ENCODE data around the gene SHH. TPM values are rescaled to one million over a fixed set of nuclear protein-coding genes. Genes with fewer than 3 reads are reported as not detected.

SHH gene
- total RNA-seq, 5 donors from 2014 or later (not counting 1 experiment from before 2014, with no cell fraction given), result 0.06 TPM; not detected in 4

DNA sequence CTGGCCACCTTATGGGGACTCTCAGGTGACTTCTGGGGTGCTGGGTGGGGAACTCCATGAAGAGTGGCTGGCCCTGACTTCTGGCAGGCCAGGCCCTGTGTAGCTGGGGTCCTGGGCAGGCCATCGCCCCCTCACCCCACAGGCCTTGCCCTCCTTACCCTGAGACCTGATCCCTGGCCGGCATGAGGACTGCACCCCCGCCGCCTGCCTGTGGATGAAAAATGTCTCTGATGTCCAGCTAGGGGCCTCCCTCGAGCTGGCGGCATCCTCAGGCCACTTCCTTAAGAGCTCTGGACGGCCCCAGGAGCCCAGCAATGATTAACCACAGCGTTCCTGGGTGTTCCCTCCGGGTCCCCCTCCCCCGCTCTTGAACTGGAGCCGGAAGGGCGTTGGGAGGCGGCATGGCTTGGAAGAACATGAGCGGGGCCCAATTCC is 31.8 kb upstream of the SHH start:
- DNase-seq (no peak), ATAC-seq (replicated peaks in 1 of 4) (no peak)
- Mint-ChIP-seq H3K27ac (no peak overlapping the region), H3K4me3 (no peak overlapping the region), H3K27me3 (peaks cover 12 to 14% of the 10 kb centered on the region in 2 donors), H3K36me3 (no peaks in the 10 kb centered on the region), H3K4me1 (no peaks in the 10 kb centered on the region), H3K9me3 (no peaks in the 10 kb centered on the region)
- no peak overlapping the region for H3K4me3 ChIP-seq (ENCODE audit: control insufficient read depth in 1 of 2, extremely low read depth in 1 of 2, low read length in 1 of 2)
- peaks cover 0 to 29% of the 10 kb centered on the region in 2 experiments for H3K27me3 ChIP-seq (replicated peaks in 1 of 2; ENCODE audit: control insufficient read depth in 2 of 2, extremely low read depth in 1 of 2, insufficient read depth in 2 of 2, low read length in 1 of 2)
- H3K9me3 ChIP-seq, result no peaks in the 10 kb centered on the region
- WGBS (ENCODE audit: insufficient coverage), result 66% methylated on average over 13 of the region's 14 CpGs
- ChIA-PET CTCF (interaction anchor here in 1 of 2 donors (0.6 kb wide), 1 partner anchor 665 kb away, joined by 4 read pairs; no protein-coding TSS in a partner anchor), POLR2A (no interaction called here)
- H3K27ac ChIP-seq (ENCODE audit: low read length), result no peak overlapping the region
- no peaks in the 10 kb centered on the region for H3K4me1 ChIP-seq (ENCODE audit: control insufficient read depth in 1 of 2, extremely low read depth in 1 of 2, insufficient read depth in 2 of 2, low read length in 2 of 2)
- no peaks in the 10 kb centered on the region for H3K36me3 ChIP-seq (ENCODE audit: control insufficient read depth in 2 of 2, extremely low read depth in 1 of 2, insufficient read depth in 1 of 2, low read length in 1 of 2)

- ChIA-PET POLR2A (no interaction called here), CTCF (no interaction called here)
- Histone ChIP-seq H3K9me3 (no peaks in the 10 kb centered on the region), H3K27me3 (replicated peaks in 1 of 2; ENCODE audit: control insufficient read depth in 2 of 2, extremely low read depth in 1 of 2, insufficient read depth in 2 of 2, low read length in 1 of 2) (peaks cover 0 to 29% of the 10 kb centered on the region in 2 experiments), H3K36me3 (ENCODE audit: control insufficient read depth in 2 of 2, extremely low read depth in 1 of 2, insufficient read depth in 1 of 2, low read length in 1 of 2) (no peaks in the 10 kb centered on the region), H3K4me1 (ENCODE audit: control insufficient read depth in 1 of 2, extremely low read depth in 1 of 2, insufficient read depth in 2 of 2, low read length in 2 of 2) (no peaks in the 10 kb centered on the region), H3K27ac (ENCODE audit: low read length) (no peak overlapping the region), H3K4me3 (ENCODE audit: control insufficient read depth in 1 of 2, extremely low read depth in 1 of 2, low read length in 1 of 2) (no peak overlapping the region)
- no peak for ATAC-seq (replicated peaks in 1 of 4)
- Mint-ChIP-seq H3K27me3 (peaks cover 10 to 12% of the 10 kb centered on the region in 2 donors), H3K4me3 (no peak overlapping the region), H3K4me1 (no peaks in the 10 kb centered on the region), H3K9me3 (no peaks in the 10 kb centered on the region), H3K36me3 (no peaks in the 10 kb centered on the region), H3K27ac (no peak overlapping the region)
- DNase-seq, result no peak
- WGBS (ENCODE audit: insufficient coverage), result 84% methylated on average over 18 of the region's 20 CpGs
Observed at GRCh38 chr7:155843426-155844018, 31.3 kb upstream of the SHH start.

- H3K27ac Mint-ChIP-seq, result no peak overlapping the region
- no peaks in the 10 kb centered on the region for H3K4me1 ChIP-seq (ENCODE audit: control insufficient read depth in 1 of 2, extremely low read depth in 1 of 2, insufficient read depth in 2 of 2, low read length in 2 of 2)
- H3K4me1 Mint-ChIP-seq, result no peaks in the 10 kb centered on the region
- H3K27me3 Mint-ChIP-seq, result peaks cover 10 to 12% of the 10 kb centered on the region in 2 donors
- H3K4me3 Mint-ChIP-seq, result no peak overlapping the region
- CTCF ChIA-PET, result no interaction called here
- ATAC-seq (replicated peaks in 1 of 4), result no peak
- no peaks in the 10 kb centered on the region for H3K9me3 Mint-ChIP-seq
- DNase-seq, result no peak
- WGBS (ENCODE audit: insufficient coverage), result 80% methylated on average over 17 of the region's 21 CpGs
- H3K36me3 Mint-ChIP-seq, result no peaks in the 10 kb centered on the region
- H3K36me3 ChIP-seq (ENCODE audit: control insufficient read depth in 2 of 2, extremely low read depth in 1 of 2, insufficient read depth in 1 of 2, low read length in 1 of 2), result no peaks in the 10 kb centered on the region
- POLR2A ChIA-PET, result no interaction called here
- H3K27ac ChIP-seq (ENCODE audit: low read length), result no peak overlapping the region
- H3K27me3 ChIP-seq (replicated peaks in 1 of 2; ENCODE audit: control insufficient read depth in 2 of 2, extremely low read depth in 1 of 2, insufficient read depth in 2 of 2, low read length in 1 of 2), result peaks cover 0 to 29% of the 10 kb centered on the region in 2 experiments
- no peak overlapping the region for H3K4me3 ChIP-seq (ENCODE audit: control insufficient read depth in 1 of 2, extremely low read depth in 1 of 2, low read length in 1 of 2)
- H3K9me3 ChIP-seq, result no peaks in the 10 kb centered on the region
Observed at GRCh38 chr7:155842496-155843265, 30.4 kb upstream of the SHH start.

DNA sequence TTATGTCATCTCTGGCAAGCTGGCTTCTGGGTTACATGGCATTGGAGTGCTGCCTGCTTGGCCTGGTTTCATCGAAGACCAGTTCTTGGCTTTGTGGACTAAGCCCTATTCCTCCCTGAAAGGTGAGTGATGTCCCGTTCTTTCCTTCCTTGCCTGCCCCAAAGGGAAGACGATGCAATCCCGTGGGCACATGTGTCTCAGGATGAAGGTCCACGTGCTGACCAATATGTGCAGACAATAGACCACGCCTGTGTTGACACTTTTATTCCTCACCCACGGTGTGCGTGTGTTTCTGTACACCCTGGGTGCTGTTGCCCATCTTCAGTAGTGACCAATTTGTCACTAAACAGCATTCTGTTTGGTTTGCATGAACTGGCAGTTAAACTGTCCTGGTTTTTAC is 28.6 kb upstream of the SHH start:
- WGBS (ENCODE audit: insufficient coverage), result 75% methylated on average over 7 of the region's 8 CpGs
- DNase-seq (no peak), ATAC-seq (replicated peaks in 1 of 4) (no peak)
- ChIA-PET POLR2A (no interaction called here), CTCF (no interaction called here)
- Mint-ChIP-seq H3K4me1 (no peaks in the 10 kb centered on the region), H3K9me3 (no peaks in the 10 kb centered on the region), H3K4me3 (no peak overlapping the region), H3K36me3 (no peaks in the 10 kb centered on the region), H3K27ac (no peak overlapping the region), H3K27me3 (peaks cover 10 to 13% of the 10 kb centered on the region in 2 donors)
- Histone ChIP-seq H3K9me3 (no peaks in the 10 kb centered on the region), H3K27ac (ENCODE audit: low read length) (no peak overlapping the region), H3K36me3 (ENCODE audit: control insufficient read depth in 2 of 2, extremely low read depth in 1 of 2, insufficient read depth in 1 of 2, low read length in 1 of 2) (no peaks in the 10 kb centered on the region), H3K4me1 (ENCODE audit: control insufficient read depth in 1 of 2, extremely low read depth in 1 of 2, insufficient read depth in 2 of 2, low read length in 2 of 2) (no peaks in the 10 kb centered on the region), H3K27me3 (replicated peaks in 1 of 2; ENCODE audit: control insufficient read depth in 2 of 2, extremely low read depth in 1 of 2, insufficient read depth in 2 of 2, low read length in 1 of 2) (peaks cover 0 to 40% of the 10 kb centered on the region in 2 experiments), H3K4me3 (ENCODE audit: control insufficient read depth in 1 of 2, extremely low read depth in 1 of 2, low read length in 1 of 2) (no peak overlapping the region)

GRCh38 chr7:155840262-155840885 is 28.1 kb upstream of the SHH start:
- POLR2A ChIA-PET, result no interaction called here
- CTCF ChIA-PET, result no interaction called here
- Mint-ChIP-seq H3K4me3 (no peak overlapping the region), H3K27ac (no peak overlapping the region), H3K4me1 (no peaks in the 10 kb centered on the region), H3K36me3 (no peaks in the 10 kb centered on the region), H3K27me3 (peaks cover 10 to 13% of the 10 kb centered on the region in 2 donors), H3K9me3 (no peaks in the 10 kb centered on the region)
- DNase-seq, result no peak
- Histone ChIP-seq H3K4me3 (ENCODE audit: control insufficient read depth in 1 of 2, extremely low read depth in 1 of 2, low read length in 1 of 2) (no peak overlapping the region), H3K27me3 (replicated peaks in 1 of 2; ENCODE audit: control insufficient read depth in 2 of 2, extremely low read depth in 1 of 2, insufficient read depth in 2 of 2, low read length in 1 of 2) (peaks cover 0 to 44% of the 10 kb centered on the region in 2 experiments), H3K9me3 (no peaks in the 10 kb centered on the region), H3K36me3 (ENCODE audit: control insufficient read depth in 2 of 2, extremely low read depth in 1 of 2, insufficient read depth in 1 of 2, low read length in 1 of 2) (no peaks in the 10 kb centered on the region), H3K4me1 (ENCODE audit: control insufficient read depth in 1 of 2, extremely low read depth in 1 of 2, insufficient read depth in 2 of 2, low read length in 2 of 2) (no peaks in the 10 kb centered on the region), H3K27ac (ENCODE audit: low read length) (no peak overlapping the region)
- no peak for ATAC-seq (replicated peaks in 1 of 4)
- WGBS (ENCODE audit: insufficient coverage), result 88% methylated on average over 18 of the region's 21 CpGs

DNA sequence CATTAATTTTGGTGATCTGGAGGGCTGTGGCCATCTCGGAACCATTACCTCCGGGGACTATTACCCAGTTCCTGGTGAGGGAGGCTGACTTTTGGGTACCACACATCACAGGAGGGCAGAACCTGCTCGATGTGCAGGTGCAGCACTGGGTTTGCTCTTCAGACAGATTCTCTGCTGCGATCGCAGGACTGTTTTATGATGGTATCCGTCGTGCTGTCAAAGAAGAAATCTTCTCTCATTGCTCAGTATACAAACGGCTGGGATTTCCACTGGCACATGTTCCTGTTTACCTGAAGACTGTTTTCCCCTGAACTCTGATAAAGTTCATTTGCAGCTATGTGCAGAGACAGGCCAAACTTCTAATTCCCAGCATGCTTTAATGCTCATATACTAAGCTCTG is 27.2 kb upstream of the SHH start:
- Mint-ChIP-seq H3K4me1 (no peaks in the 10 kb centered on the region), H3K36me3 (no peaks in the 10 kb centered on the region), H3K9me3 (no peaks in the 10 kb centered on the region), H3K27ac (no peak overlapping the region), H3K27me3 (peaks cover 10 to 13% of the 10 kb centered on the region in 2 donors), H3K4me3 (no peak overlapping the region)
- no peaks in the 10 kb centered on the region for H3K36me3 ChIP-seq (ENCODE audit: control insufficient read depth in 2 of 2, extremely low read depth in 1 of 2, insufficient read depth in 1 of 2, low read length in 1 of 2)
- DNase-seq (no peak), ATAC-seq (replicated peaks in 1 of 4) (no peak)
- H3K9me3 ChIP-seq, result no peaks in the 10 kb centered on the region
- H3K4me1 ChIP-seq (ENCODE audit: control insufficient read depth in 1 of 2, extremely low read depth in 1 of 2, insufficient read depth in 2 of 2, low read length in 2 of 2), result no peaks in the 10 kb centered on the region
- H3K4me3 ChIP-seq (ENCODE audit: control insufficient read depth in 1 of 2, extremely low read depth in 1 of 2, low read length in 1 of 2), result no peak overlapping the region
- ChIA-PET POLR2A (no interaction called here), CTCF (no interaction called here)
- H3K27me3 ChIP-seq (replicated peaks in 1 of 2; ENCODE audit: control insufficient read depth in 2 of 2, extremely low read depth in 1 of 2, insufficient read depth in 2 of 2, low read length in 1 of 2), result peaks cover 0 to 37% of the 10 kb centered on the region in 2 experiments
- no peak overlapping the region for H3K27ac ChIP-seq (ENCODE audit: low read length)
- 76% methylated on average over 7 of the region's 8 CpGs for WGBS (ENCODE audit: insufficient coverage)

Data from T-cell (primary cell).